Heart right ventricle (tissue), 16 donors: ENCODE data around the gene MACROH2A1. TPM values are rescaled to one million over a fixed set of nuclear protein-coding genes. Genes with fewer than 3 reads are reported as not detected.

Experiments used
- ATAC-seq, 8 donors: fragments of 200-7000 bp; cut with Tn5 transposase; one replicate each; pipeline ENCODE4 v1.9.1; 2020; ENCODE audit warnings: mild to moderate bottlenecking in 8 of 8, moderate library complexity in 8 of 8, moderate number of reproducible peaks in 1 of 8
- DNase-seq, 2 donors: peaks; one replicate each; pipeline ENCODE4 v3.0.0-alpha.2; 2020
- H3K27ac ChIP-seq, 10 donors: fragments of 200-600 bp; sonication (generic) in 2 of 10; one replicate each; pipeline versions ENCODE4 v1.5.0 to v1.8.0; 2020 to 2022; ENCODE audit warnings: mild to moderate bottlenecking in 3 of 10
- H3K27me3 ChIP-seq, 7 donors: fragments of 200-600 bp; one replicate each; pipeline ENCODE4 v1.8.0; 2021 to 2022; ENCODE audit warnings: mild to moderate bottlenecking in 2 of 7
- H3K36me3 ChIP-seq, 9 donors: fragments of 200-600 bp; sonication (generic) in 1 of 9; one replicate each; pipeline versions ENCODE4 v1.5.0 to v1.8.0; 2020 to 2022; ENCODE audit warnings: mild to moderate bottlenecking in 2 of 9
- H3K4me1 ChIP-seq, 9 donors: fragments of 200-600 bp; sonication (generic) in 1 of 9; one replicate each; pipeline versions ENCODE4 v1.5.0 to v1.8.0; 2020 to 2022; ENCODE audit warnings: mild to moderate bottlenecking in 4 of 9
- H3K4me3 ChIP-seq, 10 donors: fragments of 200-600 bp; sonication (generic) in 2 of 10; one replicate each; pipeline versions ENCODE4 v1.5.0 to v1.8.0; 2020 to 2022; ENCODE audit warnings: mild to moderate bottlenecking in 7 of 10, moderate library complexity in 2 of 10
- H3K9me3 ChIP-seq, 11 donors: fragments of 200-600 bp in 10 of 11; sonication (generic) in 2 of 11; one replicate each; pipeline versions ENCODE4 v1.5.0 to v1.8.0; 2013 to 2022; ENCODE audit warnings: mild to moderate bottlenecking in 2 of 11, control low read depth in 1 of 11, moderate library complexity in 1 of 11
- CTCF ChIP-seq, 9 donors: fragments of 200-600 bp; sonication (generic) in 2 of 9; IDR thresholded peaks; one replicate each; pipeline versions ENCODE4 v1.5.0 to v1.8.0; 2021 to 2022; ENCODE audit warnings: antibody characterized with exemption in 9 of 9, mild to moderate bottlenecking in 5 of 9, moderate library complexity in 1 of 9
- WGBS, 2 donors: extraction: QIAGEN DNeasy Blood & Tissue Kit; methylation state at CpG; one replicate each; pipeline ENCODE4 v1.1.7; 2013; ENCODE audit warnings: inconsistent platforms in 1 of 2; 5-methylcytosine and 5-hydroxymethylcytosine counted together
- intact Hi-C, 10 donors: fragments of 100-400 bp; cut with DNase I; formaldehyde crosslinking; loops; one replicate each; pipeline versions ENCODE4 v1.11.1 to v1.14.2; 2022
- polyA plus RNA-seq, 2 donors: library from polyadenylated mRNA; stranded (reverse); fragments of 200-250 nt; gene quantifications; one replicate each; pipeline ENCODE4 v1.2.3, GENCODE V29; 2013
- total RNA-seq, 10 donors: library from RNA; stranded (reverse); fragmentation: NEBNext Ultra II Directional in 3 of 10; extraction: Animal tissue kit (Norgen Biotek cat#: 25700) in 3 of 10; gene quantifications; one replicate each; pipeline versions ENCODE4 v1.2.1 to v1.2.4, GENCODE V29; 2021 to 2023
- donor health status: Arrhythmogenic right ventricular cardiomyopathy.
- donor health status: ischemic (EF 13 %, LVEDD 7.1; RV severe dilation, severe dysfunction).
- donor health status: healthy with polysubstance abuse.
- donor health status: DM: no; HTN: yes; CAD: no.
- donor health status: DM: no; HTN: no; CAD: no.
- donor health status: ischemic (EF 25% LVEDD 6.9; RV normal size, moderate dysfunction).
- donor health status: ischemic (EF 25% LVEDD 5.7; RV mildly dilated, moderate dysfunction).
- donor health status: healthy.
- donor health status: DM: yes; HTN: yes; CAD: no.
- donor health status: Ischemic cardiomyopathy.
- donor health status: ischemic (EF 35%, LVEDD 5.7; RV mildly dilated, moderate dysfunction).
- donor health status: nonischemic (EF 11% LVEDD 7.7; RV severe dilation, severe dysfunction).
- donor health status: DM: yes; HTN: yes; CAD: no.
- donor health status: PGD.
- donor health status: ischemic (EF 29% LVEDD 5.4; RV normal size, mild dysfunction).
- donor health status: nonischemic (EF 23%, LVEDD 6.1; RV moderate dilation, normal function).

MACROH2A1 gene
- total and polyA plus RNA-seq, 12 donors, result 80.0 to 152 (median 101) TPM

DNA sequence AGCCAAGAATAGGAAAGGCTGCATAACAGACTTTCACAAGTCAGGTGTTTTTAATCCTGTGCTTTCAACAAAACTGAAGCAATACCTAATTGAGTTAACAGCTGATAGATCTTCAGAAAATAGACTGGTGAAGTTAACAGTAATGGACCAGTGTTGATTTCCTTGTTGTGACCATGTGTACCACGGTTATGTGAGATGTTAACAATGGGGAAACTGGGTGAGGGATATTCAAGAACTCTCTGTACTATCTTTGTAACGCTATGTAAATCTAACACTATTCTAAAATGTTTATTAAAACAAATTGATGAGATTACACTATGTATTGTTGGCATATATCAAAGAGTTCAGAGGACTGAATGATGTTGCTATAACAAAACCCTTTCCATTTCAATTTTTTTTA is 36.9 kb downstream of the MACROH2A1 start:
- TF ChIP-seq CTCF (IDR thresholded peaks at IDR 0.05), result no peak
- H3K4me1 ChIP-seq, result peaks cover 6 to 26% (median 12%) of the 10 kb centered on the region in 9 donors
- WGBS, 2 donors, result 91 to 95% methylated on average over 2 of the region's 2 CpGs
- ATAC-seq (no peak), DNase-seq (no peak)
- H3K27ac ChIP-seq, result no peak overlapping the region
- no peaks in the 10 kb centered on the region for H3K27me3 ChIP-seq
- intact Hi-C loops, result no loop called here
- H3K4me3 ChIP-seq, result no peak overlapping the region
- no peaks in the 10 kb centered on the region for H3K9me3 ChIP-seq
- H3K36me3 ChIP-seq, result peaks cover 0 to 97% (median 16%) of the 10 kb centered on the region in 9 donors

- Histone ChIP-seq H3K4me3 (no peak overlapping the region), H3K4me1 (peaks cover 18 to 37% (median 27%) of the 10 kb centered on the region in 9 donors), H3K27me3 (no peaks in the 10 kb centered on the region), H3K9me3 (no peaks in the 10 kb centered on the region), H3K27ac (no peak overlapping the region), H3K36me3 (peaks cover 0 to 97% (median 16%) of the 10 kb centered on the region in 9 donors)
- no peak for DNase-seq
- 82 to 87% methylated on average over 16 of the region's 16 CpGs for WGBS, 2 donors
- intact Hi-C loops, result no loop called here
- no peak for TF ChIP-seq CTCF (IDR thresholded peaks at IDR 0.05)
- ATAC-seq, result no peak
These were observed 38.5 kb downstream of the MACROH2A1 start for GRCh38 chr5:135360278-135361274.

DNA sequence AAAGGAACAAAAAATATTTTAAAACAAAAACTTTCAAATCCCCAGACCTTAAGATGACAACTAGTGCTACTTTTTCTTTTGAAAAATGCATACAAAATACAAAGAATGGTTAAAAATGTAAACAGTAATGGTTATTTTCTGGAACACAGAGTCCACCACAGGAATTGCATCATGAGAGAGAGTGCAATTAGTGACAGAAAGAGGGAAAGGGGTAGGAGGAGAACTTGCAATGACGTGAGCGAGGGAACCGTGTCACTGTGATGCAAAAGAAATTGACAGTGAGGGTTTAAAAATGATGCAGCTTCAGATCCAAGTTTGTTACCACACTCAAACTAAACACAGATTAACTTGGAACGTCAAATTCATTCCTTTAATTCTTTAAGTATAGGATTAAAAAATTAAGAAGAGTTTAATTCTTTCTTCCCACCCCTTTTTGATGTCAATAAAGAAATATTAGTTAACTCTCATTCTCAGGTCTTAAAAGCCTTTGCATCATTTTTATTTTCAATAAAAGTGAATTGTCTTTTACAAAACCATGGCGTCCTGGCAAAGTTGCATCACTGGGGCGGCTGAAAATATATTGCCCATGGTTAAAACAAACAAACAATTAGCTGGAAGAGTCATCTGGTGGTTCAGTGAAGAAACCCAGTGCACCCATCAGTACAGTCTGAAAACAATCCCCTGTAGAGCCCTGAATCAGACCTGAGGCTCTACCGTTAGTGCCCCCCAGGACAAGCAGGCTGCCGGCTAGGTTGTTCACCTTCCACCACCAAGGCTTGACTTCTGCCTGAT is 39.5 kb downstream of the MACROH2A1 start:
- H3K9me3 ChIP-seq, result no peaks in the 10 kb centered on the region
- DNase-seq (no peak), ATAC-seq (no peak)
- no peak overlapping the region for H3K27ac ChIP-seq
- no peaks in the 10 kb centered on the region for H3K27me3 ChIP-seq
- no peak overlapping the region for H3K4me3 ChIP-seq
- peaks cover 18 to 37% (median 36%) of the 10 kb centered on the region in 9 donors for H3K4me1 ChIP-seq
- no peak for TF ChIP-seq CTCF (IDR thresholded peaks at IDR 0.05)
- 94 to 95% methylated on average over 8 of the region's 8 CpGs for WGBS, 2 donors
- H3K36me3 ChIP-seq, result peaks cover 0 to 97% (median 16%) of the 10 kb centered on the region in 9 donors
- intact Hi-C loops, result loop anchor here in 2 of 10 donors (5.0 kb wide), 1 partner anchor 68 kb away; no protein-coding TSS in a partner anchor

- Histone ChIP-seq H3K4me1 (peaks cover 18 to 54% (median 49%) of the 10 kb centered on the region in 9 donors), H3K36me3 (peaks cover 0 to 97% (median 10%) of the 10 kb centered on the region in 9 donors), H3K4me3 (no peak overlapping the region), H3K9me3 (no peaks in the 10 kb centered on the region), H3K27me3 (no peaks in the 10 kb centered on the region), H3K27ac (peak overlapping the region in 1 of 10 donors; percentile 65)
- no peak for TF ChIP-seq CTCF (IDR thresholded peaks at IDR 0.05)
- intact Hi-C loops, result loop anchor here in 3 of 10 donors (2.0 to 5.0 kb wide), 2 partner anchors 41 to 70 kb away; partner anchors contain the start of gene MACROH2A1 (in 2 of the 3)
- no peak for DNase-seq
- ATAC-seq, result no peak
These were observed 41.3 kb downstream of the MACROH2A1 start for GRCh38 chr5:135357685-135358084.
